Mucosa of stomach (tissue), 1 donor: Measurements from ENCODE around the gene PKMYT1.

Source experiments
- H3K27me3 ChIP-seq: one replicate; pipeline ENCODE4 v1.7.0; 2013; ENCODE audit warnings: mild to moderate bottlenecking, low read length; ENCODE audit not compliant: control insufficient read depth, insufficient read depth
- H3K36me3 ChIP-seq: one replicate; pipeline ENCODE4 v1.7.0; 2013; ENCODE audit warnings: low read length; ENCODE audit not compliant: control insufficient read depth, insufficient read depth
- H3K4me1 ChIP-seq: one replicate; pipeline ENCODE4 v1.7.0; 2013; ENCODE audit warnings: mild to moderate bottlenecking, low read length; ENCODE audit not compliant: control insufficient read depth, insufficient read depth
- H3K4me3 ChIP-seq: one replicate; pipeline ENCODE4 v1.7.0; 2013; ENCODE audit warnings: low read length
- H3K9ac ChIP-seq: one replicate; pipeline ENCODE4 v1.7.0; 2013; ENCODE audit warnings: mild to moderate bottlenecking, low read length, moderate library complexity
- H3K9me3 ChIP-seq: one replicate; pipeline ENCODE4 v1.7.0; 2013; ENCODE audit warnings: mild to moderate bottlenecking, low read length, moderate library complexity; ENCODE audit not compliant: control insufficient read depth
- donor health status: Pancreatic carcinoma.

Gene PKMYT1

DNA sequence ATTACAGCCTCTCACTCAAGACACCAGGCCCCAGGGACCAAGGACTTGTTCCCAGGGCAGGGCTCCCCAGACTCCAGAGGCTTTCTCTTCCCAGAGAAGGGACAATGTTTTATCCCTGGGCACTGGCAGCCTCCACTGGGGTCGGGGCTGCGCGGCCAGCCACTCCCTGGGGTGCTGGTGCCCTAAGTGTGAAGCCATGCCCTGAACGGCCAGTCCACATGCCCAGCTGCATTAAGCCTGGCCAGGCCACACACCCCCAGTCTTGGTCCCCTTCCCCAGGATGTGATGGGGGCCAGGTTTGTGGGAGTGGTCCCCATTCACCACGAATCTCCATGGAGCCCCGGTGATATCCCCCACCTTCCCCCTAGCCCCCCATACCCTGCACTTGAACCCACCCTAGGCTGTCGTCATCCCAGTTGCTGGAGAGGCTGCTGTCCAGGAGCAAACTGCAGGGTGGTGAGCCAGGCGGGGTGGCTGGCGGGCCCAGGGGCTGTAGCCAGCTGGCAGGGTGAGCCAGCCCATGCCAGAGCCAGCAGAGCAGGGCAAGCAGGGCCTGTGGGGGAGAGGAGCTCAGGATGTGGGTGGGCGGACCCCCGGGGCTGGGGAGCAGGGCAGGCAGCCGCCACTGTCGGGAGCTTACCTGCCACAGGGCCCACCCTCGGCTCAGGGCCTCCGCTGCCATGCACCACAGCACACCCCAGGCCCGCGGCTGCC is 6.5 kb downstream of the PKMYT1 start:
- H3K27me3 ChIP-seq, result peaks cover 12% of the 10 kb centered on the region
- no peaks in the 10 kb centered on the region for H3K36me3 ChIP-seq
- no peak overlapping the region for H3K4me3 ChIP-seq
- H3K4me1 ChIP-seq, result peaks cover 26% of the 10 kb centered on the region
- no peaks in the 10 kb centered on the region for H3K9me3 ChIP-seq
- no peak overlapping the region for H3K9ac ChIP-seq

DNA sequence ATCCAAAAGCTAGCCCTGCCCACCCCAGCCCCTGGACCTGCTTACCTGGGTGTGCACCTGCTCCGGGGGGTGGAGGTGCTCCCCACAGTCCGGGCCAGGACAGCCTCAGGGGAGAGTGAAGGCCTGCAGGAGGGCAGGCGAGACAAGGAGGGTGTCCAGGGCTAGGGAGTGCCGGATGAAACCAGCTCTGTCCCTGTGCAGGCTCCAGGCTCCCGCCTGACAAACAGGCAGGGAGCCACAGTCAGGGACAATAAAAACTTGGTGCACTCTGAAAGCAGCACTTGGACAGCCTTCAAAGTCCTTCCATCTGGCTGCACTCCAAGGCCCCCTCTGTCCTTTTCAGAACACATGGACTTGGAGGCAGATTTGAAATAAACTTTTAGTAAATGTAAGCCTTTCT is 7.2 kb downstream of the PKMYT1 start:
- Histone ChIP-seq H3K4me1 (peaks cover 31% of the 10 kb centered on the region), H3K27me3 (peaks cover 17% of the 10 kb centered on the region), H3K4me3 (no peak overlapping the region), H3K36me3 (no peaks in the 10 kb centered on the region), H3K9me3 (no peaks in the 10 kb centered on the region), H3K9ac (no peak overlapping the region)

DNA sequence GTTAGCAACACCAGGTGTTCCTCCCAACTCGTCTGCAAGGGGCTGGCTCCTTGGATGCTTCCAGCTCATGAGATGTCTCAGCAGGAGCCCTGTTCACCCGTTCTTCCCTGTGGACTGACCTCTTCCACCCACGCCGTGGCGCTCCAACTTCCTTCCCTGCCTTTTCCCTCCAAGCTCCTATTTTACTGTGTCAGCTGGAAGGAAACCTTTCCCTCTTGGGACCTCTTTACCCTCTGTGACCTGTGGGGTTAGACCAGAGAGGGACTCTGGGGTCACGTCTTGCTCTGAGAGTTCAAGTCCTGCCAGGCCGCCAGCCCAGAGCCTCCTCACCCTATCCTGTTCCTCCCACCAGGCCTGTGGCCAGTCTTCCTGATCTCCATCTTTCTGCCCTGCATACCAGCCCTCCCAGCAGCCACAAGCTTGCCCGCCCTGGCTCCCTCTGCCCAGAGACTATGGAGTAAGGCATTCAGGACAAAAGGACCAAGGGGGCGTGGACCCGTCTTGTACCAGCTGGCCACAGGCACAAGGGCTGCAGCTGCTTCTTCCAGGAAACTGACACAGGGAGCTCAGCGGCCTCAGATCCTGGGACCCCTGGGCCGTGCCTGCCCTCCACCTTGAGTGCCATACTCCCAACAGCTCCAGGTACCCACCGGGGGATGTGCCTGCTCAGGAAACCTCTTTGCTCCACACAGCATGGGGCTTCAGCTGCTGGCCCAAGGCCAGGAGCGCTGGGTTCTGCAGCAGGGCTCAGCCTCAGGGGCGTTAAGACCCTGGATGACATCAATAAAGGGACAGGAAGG is 8.1 kb downstream of the PKMYT1 start:
- peaks cover 31% of the 10 kb centered on the region for H3K4me1 ChIP-seq
- no peaks in the 10 kb centered on the region for H3K9me3 ChIP-seq
- no peaks in the 10 kb centered on the region for H3K36me3 ChIP-seq
- H3K4me3 ChIP-seq, result no peak overlapping the region
- H3K9ac ChIP-seq, result no peak overlapping the region
- peaks cover 26% of the 10 kb centered on the region for H3K27me3 ChIP-seq

DNA sequence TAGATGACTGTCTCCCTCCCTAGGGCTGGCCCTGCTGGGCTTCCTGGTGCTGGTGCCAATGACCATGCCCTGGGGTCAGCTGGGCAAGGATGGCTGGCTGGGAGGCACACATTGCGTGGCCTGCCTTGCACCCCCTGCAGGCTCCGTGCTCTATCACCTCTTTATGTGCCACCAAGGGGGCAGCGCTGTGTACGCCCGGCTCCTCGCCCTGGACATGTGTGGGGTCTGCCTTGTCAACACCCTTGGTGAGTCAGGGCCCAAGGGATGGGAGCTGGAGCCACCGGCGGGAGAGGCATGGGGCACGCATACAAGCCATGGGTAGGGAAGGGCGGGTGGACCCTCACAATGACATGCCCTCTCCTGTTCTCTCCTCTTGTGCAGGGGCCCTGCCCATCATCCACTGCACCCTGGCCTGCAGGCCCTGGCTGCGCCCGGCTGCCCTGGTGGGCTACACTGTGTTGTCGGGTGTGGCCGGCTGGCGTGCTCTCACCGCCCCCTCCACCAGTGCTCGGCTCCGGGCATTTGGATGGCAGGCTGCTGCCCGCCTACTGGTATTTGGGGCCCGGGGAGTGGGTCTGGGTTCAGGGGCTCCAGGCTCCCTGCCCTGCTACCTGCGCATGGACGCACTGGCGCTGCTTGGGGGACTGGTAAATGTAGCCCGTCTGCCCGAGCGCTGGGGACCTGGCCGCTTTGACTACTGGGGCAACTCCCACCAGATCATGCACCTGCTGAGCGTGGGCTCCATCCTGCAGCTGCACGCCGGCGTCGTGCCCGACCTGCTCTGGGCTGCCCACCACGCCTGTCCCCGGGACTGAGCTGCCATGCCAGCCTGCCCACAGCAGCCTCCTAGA is 8.9 kb downstream of the PKMYT1 start:
- Histone ChIP-seq H3K9ac (no peak overlapping the region), H3K4me1 (peaks cover 30% of the 10 kb centered on the region)

DNA sequence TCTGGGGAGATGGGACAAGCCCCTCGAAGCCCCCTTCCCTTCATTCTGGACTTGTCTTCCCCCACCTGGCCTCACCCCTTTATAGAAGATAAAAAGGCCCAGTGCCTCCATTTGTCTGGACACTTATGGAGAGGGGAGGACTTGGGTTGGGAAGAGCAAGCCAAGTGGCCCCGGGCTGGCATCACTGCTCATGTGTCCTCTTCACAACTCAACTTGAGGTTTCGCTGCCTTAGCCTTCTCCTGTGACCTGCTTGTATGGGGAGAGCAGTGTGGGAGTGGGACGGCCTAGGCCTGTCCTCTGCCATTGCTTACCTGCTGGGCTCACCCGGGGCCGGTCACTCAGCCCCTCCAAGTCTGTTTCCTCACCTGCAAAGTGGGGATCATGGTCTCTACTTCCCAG is 9.7 kb downstream of the PKMYT1 start:
- Histone ChIP-seq H3K4me1 (peaks cover 30% of the 10 kb centered on the region), H3K9me3 (no peaks in the 10 kb centered on the region), H3K27me3 (peaks cover 42% of the 10 kb centered on the region), H3K36me3 (no peaks in the 10 kb centered on the region), H3K9ac (peak overlapping the region; percentile 55), H3K4me3 (peak overlapping the region; percentile 14)

More for the DNA sequence above, 8.9 kb downstream of the PKMYT1 start:
- no peaks in the 10 kb centered on the region for H3K9me3 ChIP-seq
- H3K27me3 ChIP-seq, result peaks cover 34% of the 10 kb centered on the region
- no peaks in the 10 kb centered on the region for H3K36me3 ChIP-seq
- H3K4me3 ChIP-seq, result peak overlapping the region; percentile 14

DNA sequence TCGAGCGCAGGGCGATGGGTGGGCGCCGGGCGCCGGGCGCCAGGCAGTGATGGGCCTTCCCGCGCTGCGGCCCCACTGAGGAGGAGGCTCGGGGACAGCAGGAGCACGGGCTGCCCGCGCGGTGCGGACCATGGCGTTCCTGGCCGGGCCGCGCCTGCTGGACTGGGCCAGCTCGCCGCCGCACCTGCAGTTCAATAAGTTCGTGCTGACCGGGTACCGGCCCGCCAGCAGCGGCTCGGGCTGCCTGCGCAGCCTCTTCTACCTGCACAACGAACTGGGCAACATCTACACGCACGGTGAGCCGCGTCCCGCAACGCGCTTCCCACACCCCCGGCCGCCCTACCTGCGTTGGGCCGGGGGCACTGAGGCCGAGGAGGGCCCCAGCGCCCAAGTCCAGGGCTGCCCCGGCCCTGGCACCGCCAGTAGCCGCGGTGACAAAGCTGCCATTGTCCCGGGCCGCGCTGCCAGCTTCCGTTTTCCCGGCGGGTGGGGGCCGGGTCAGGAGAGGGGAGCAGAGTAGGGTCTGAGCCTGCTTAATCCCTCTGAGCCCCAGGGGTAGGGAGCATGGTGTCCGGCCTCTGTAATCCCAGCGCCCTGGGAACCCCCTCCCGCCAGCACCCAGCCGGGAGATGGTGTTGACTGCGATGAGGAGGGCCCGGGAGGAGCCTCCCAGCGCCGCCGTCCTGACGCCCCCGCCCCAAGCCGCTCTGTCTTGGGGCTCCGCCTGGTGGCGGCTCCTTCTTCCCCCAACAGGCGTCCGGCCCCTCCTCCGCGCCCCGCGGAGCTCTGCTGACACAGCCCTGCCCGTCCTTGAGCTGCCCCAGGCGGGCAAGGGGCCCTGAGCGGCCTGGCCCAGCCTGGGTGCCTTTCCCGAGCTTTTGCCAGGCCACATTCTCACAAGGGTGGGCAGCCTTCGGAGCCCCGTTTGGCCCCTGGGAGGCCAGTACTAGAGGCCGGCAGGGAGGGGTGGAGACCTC is 10.4 kb downstream of the PKMYT1 start:
- H3K36me3 ChIP-seq, result no peaks in the 10 kb centered on the region
- peaks cover 50% of the 10 kb centered on the region for H3K27me3 ChIP-seq
- H3K9ac ChIP-seq, result peak overlapping the region; percentile 55
- H3K4me3 ChIP-seq, result no peak overlapping the region
- no peaks in the 10 kb centered on the region for H3K9me3 ChIP-seq
- H3K4me1 ChIP-seq, result peaks cover 30% of the 10 kb centered on the region

DNA sequence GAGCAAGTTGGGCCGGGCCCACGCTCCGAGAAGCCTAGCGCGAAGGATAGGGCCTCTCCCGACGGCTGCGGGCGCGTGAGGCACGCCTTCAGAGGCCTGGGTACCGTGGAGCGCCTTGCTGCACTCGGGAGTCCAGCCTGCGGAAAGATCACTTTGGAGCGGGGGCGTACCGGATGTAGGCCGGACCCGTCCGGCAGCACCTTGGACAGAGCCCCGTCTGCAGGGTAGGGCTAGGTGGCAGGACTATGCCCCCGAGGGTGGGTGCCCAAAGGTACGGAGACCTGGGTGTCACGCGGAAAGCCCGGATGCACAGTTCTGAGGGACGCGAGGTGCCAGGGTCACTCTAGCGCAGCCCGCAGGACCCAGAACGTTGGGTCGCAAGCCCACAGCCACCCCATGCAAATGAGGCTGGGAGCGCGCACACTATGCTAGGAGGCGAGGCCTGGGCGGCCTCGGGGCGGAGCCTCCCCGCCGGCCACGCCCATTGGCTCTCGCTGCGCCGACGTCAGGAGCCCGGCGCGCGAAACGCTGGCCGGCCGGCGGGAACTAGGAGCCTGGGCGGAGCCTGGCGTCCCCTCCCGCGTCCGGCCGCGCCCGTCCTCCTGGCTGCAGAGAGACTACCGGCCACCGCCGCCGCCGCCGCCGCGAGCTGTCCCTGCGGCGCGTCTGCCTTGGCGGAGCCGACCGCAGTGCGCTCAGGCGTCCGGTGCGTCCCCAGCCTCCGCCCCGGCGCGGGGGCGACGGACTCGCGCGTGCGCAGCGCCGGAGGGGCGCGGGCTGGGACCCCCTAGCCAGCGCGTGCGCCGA is 11.3 kb downstream of the PKMYT1 start, which contains the start of gene PAQR4:
TSS of gene PAQR4 (plus strand) at position 611 of the 807 bp plus-strand sequence. CDS start 327 bp downstream, outside the sequence.
- Histone ChIP-seq H3K36me3 (no peaks in the 10 kb centered on the region), H3K9me3 (no peaks in the 10 kb centered on the region), H3K4me1 (peaks cover 39% of the 10 kb centered on the region), H3K27me3 (peaks cover 59% of the 10 kb centered on the region), H3K4me3 (peak within 1 kb of the TSS; percentile 45), H3K9ac (peak within 1 kb of the TSS; percentile 55)

DNA sequence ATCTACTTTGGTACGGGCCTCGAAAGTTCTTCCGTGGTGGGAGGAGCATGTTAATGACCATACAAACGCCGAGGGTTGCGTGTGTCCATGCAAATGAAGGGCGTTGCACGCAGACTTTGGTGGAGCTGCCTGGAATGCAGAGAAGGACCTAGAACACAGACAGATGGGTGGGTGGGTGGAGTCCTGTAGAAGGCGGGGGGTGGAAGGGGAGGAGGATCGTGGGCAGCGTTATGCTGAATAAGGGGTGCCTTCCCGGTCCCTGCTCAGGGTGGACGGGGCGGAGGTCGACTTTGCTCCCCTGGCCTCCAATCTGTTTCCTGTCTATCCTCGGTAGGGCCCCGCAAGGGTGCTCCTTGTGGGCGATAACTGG is 11.9 kb downstream of the PKMYT1 start:
- Histone ChIP-seq H3K9ac (no peak overlapping the region), H3K36me3 (no peaks in the 10 kb centered on the region), H3K9me3 (no peaks in the 10 kb centered on the region), H3K4me3 (no peak overlapping the region), H3K27me3 (peaks cover 65% of the 10 kb centered on the region), H3K4me1 (peaks cover 42% of the 10 kb centered on the region)

DNA sequence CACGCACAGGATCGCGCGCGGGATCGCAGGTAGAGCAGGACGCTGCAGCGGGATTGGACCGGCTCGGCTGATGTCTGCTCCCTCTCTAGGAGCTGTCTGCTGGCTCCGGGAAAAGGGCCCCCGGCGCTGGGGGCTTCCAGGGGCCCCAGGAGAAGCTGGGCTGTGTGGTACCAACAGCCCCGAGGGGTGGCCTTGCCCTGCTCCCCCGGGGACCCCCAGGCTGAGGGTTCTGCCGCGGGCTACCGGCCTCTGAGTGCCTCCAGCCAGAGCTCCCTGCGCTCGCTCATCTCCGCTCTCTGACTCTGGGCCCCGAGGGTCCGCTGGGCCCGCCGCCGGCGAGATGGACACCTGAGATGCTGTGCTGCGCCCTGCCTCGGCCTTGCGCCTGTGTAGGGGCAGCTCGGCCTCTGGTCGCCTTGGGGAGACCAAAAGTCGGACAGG is 12.5 kb downstream of the PKMYT1 start:
- peaks cover 42% of the 10 kb centered on the region for H3K4me1 ChIP-seq
- H3K9me3 ChIP-seq, result no peaks in the 10 kb centered on the region
- peaks cover 71% of the 10 kb centered on the region for H3K27me3 ChIP-seq

DNA sequence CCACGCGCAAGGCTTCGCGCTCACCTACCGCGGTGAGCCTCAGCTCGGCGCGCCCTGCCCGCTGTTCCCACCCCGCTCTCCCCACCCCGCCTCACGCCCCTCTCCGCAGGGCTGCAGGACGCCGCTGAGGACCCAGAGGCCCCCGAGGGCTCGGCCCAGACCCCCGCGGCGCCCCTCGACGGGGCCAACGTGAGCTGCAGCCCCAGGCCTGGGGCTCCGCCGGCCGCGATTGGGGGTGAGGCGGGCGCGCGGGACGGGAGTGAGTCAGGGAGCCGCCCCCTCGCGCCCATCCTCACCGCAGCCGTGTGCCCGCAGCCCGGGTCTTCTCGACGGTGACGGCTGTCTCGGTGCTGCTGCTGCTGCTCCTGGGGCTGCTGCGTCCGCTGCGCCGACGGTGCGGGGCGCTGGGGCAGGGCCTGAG is 13.0 kb downstream of the PKMYT1 start:
- Histone ChIP-seq H3K36me3 (no peaks in the 10 kb centered on the region), H3K4me3 (no peak overlapping the region), H3K9me3 (no peaks in the 10 kb centered on the region), H3K4me1 (peaks cover 42% of the 10 kb centered on the region), H3K9ac (no peak overlapping the region), H3K27me3 (peaks cover 76% of the 10 kb centered on the region)

More for the DNA sequence above, 12.5 kb downstream of the PKMYT1 start:
- no peak overlapping the region for H3K4me3 ChIP-seq
- no peak overlapping the region for H3K9ac ChIP-seq
- H3K36me3 ChIP-seq, result no peaks in the 10 kb centered on the region
